Measurements from ENCODE around the gene RNPEPL1.
"Not testable (repeated sequence)": the region's sequence is repeated elsewhere in the genome, so short reads cannot be mapped to it uniquely, and the experiment has no call there.

RNPEPL1 gene, protein sequence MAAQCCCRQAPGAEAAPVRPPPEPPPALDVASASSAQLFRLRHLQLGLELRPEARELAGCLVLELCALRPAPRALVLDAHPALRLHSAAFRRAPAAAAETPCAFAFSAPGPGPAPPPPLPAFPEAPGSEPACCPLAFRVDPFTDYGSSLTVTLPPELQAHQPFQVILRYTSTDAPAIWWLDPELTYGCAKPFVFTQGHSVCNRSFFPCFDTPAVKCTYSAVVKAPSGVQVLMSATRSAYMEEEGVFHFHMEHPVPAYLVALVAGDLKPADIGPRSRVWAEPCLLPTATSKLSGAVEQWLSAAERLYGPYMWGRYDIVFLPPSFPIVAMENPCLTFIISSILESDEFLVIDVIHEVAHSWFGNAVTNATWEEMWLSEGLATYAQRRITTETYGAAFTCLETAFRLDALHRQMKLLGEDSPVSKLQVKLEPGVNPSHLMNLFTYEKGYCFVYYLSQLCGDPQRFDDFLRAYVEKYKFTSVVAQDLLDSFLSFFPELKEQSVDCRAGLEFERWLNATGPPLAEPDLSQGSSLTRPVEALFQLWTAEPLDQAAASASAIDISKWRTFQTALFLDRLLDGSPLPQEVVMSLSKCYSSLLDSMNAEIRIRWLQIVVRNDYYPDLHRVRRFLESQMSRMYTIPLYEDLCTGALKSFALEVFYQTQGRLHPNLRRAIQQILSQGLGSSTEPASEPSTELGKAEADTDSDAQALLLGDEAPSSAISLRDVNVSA

DNA sequence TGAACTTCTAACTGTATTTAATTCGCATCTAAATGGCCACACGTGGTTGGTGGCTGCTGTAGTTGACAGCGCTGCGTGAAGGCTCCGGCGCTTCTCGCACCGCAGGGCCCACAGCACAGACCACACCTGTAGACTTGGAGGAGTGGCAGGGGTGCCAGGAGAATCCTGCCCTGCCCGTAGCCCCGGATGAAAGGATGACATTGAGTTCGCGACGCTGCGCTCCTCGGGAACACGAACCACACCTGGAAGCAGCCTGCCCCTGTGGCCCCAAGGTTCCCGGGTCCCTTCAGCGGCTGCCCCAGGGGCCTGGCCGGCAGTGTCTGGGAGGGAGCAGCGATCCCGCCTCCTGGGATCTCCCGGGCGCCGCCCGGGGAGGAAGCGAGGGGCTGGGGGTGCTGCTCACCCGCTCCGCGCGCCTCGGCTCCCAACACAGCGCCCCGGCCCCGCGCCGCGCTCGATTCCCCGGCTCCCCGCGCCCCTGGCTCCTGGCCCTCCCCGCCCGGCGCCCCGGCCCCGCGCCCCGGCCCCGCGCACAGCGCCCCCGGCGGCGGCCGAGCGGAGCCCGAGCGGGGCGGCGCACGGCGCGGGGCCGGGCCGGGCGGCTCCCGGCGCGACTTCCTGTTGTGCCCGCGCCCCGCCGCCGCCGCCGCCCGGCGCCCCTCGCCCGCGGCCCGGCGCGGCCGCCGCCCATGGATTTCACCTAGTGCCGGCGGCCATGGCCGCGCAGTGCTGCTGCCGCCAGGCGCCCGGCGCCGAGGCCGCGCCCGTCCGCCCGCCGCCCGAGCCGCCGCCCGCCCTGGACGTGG, at the start of gene RNPEPL1:
Gene RNPEPL1, plus strand, starts transcription at position 613 of the 806 bp plus-strand sequence. Its CDS starts 103 bp downstream, at position 716.
- no peak for DNase-seq (ENCODE audit: low read depth)

DNA sequence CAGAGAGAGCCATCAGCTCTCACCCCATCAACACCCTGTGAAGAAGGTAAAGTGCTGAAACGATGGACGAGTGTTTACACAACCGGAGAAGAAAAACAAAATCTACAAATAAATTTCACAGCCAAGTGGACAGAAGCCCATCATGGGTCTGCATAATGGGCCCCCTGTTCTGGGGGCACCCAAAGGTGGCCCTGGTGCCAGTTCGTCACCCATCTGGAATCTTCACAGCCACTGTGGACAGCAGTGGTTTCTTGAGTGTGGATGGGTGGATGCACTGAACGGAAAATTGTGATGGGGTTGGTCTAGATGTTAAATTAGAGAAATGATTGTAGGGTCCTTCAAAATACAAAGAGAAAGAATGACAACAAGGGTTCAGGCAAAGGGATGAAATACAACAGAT, 49.3 kb upstream of the RNPEPL1 start:
- DNase-seq (ENCODE audit: low read depth), result no peak

DNA sequence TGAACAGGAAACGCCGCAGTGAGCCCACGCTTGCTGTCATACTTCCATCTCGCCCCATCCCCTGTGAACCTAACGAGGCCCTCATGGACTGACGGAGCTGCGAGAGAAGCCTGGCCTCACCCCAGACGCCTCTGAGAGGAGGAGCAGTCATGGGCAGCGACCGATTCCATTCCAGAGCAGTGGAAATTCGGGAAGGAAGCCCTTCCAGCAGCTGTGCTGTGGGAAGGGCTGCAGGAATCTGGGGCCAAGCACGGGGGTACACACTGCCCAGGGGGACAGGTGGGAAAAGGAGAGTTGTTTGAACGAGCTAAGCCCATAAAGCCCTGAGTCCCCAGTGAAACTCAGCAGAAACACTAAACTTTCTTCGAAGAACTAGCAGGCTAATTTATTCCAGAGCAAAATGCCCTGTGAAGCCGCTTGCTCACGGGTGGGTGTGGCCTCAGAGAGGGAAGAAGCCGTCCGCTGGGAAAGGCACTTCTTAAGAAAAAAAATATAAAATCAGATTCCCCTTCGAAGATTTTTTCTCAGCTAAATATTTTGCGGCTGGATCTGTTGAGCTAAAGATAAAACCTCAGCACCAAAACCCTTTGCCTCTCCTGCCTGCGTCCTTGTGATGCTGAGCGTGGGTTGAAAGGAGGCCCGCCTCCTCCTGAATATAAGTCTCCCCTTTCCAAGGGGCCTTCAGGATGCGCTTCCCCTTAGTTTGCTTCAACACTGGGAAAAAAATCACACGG, 48.7 kb upstream of the RNPEPL1 start:
- DNase-seq (ENCODE audit: low read depth), result no peak

DNA sequence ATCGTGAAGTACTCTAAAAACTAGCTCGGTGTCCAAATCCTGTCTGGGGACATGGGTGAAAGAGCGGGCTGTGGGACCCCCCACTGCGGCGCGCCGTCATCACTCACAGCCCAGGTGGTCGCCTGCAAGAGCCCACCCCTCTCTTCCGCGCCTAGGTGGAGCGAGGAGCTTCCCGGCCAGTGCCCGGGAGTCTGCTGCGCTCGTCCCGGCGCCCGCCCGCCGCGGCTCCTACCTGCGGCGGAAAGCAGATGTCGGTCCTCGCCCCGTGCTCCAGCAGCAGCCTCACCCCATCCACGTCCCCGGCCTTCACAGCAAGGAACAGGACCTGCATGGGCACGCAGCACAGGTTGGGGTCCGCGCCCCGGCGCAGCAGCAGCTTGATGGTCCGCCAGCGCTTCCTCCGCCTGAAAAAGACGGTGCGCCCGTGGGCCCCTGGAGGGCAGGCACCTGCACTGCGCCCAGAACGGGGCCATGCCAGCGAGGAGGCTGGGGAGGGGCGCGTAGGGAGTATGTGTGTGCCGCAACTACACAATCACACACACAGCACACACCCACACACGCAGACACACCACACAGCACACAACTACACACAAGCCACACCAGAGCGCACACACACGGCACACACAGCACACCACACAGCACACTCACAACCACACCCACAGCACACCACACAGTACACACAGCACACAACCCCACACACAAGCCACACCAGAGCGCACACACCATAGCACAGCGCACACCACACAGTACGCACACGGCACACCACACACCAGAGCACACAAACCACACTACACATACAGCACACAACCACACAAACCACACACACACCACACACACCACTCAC, 47.9 kb upstream of the RNPEPL1 start:
- DNase-seq (ENCODE audit: low read depth), result no peak

DNA sequence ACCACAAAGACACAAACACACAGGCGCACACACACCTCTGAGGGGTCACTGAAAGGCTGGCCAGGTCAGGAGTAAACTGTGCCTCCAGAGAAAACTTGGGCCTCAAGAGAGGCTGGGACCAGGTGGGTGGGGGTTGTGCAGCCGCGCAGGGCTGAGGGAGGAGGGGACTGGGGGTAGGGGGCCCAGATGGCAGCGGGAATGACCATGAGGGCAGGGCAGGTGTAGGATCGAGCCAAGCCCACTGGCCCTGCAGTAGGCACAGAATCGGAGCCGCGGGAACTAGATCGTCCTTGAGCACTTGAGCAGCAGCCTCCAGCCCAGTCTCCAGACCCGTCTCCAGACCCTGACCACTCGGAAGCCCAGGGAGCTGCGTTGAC, 47.3 kb upstream of the RNPEPL1 start:
- no peak for DNase-seq (ENCODE audit: low read depth)

DNA sequence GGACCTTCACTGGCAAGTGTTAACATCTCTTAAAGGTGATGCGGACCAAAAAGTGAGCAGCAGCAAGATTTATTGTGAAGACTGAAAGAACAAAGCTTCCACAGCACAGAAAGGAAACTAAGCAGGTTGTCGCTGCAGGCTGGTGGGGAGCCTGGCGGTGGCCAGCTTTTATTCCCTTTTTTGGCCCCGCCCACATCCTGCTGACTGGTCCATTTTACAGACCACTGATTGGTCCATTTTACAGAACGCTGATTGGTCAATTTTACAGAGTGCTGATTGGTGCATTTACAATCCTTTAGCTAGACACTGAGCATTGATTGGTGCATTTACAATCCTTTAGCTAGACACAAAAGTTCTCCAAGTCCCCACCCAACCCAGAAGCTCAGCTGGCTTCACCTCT, 46.4 kb upstream of the RNPEPL1 start:
- DNase-seq (ENCODE audit: low read depth), result not testable (repeated sequence)

DNA sequence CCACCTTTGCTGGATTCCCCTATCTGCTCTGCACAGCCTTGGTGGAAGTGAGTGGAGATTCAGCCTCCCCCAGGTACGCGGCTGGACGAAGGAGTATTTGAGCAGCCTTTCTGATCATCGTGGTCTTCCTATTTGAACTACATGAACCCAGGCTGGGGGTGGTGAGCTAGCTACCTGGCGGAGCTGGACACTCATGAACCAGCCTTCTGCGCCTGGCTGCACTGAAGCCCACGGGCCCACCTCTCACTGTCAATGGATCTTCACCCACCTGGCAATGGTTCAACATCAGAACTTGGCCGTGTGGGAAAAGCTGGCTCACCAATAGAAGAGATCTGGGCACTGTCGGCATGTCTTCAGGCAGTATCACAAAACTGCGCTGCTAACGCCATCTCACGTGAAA, 45.9 kb upstream of the RNPEPL1 start:
- DNase-seq (ENCODE audit: low read depth), result no peak

DNA sequence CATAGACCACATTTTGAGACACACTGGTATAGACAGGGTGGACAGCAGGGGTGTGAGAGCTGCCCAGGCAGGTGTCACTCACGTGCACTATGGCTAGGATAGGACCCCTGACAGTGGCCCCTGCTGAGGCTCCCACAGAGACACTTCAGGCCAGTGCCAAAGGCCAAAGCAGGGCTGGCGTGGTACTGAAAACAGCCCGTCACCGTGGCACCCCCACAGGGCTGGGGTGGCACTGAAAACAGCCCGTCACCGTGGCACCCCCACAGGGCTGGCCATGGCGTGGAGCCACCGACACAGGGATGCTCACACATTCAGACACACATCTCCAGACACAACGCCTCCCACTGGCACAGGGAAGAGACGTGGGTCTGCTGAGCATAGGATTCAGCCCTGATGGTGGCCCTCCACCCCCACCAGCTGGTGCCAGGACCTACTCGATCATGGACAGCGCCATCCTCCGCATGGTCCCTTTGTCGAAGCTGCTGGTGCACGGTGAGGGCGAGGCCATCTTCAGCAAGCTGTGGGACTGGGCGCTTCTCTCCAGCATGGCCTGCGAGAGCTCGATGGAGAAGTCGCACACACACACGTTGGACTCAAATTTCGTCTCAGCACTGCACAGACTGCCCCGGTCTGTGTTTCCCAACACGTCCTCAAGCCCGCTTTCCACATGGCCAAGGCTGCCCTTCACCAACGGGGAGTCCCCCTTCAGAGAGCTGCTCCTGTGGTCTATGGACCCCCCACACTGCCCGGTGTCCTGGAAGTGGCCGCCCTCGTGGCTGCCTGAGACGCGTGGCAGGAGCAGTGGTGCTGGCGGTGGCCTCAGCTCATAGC, 44.6 kb upstream of the RNPEPL1 start:
- DNase-seq (ENCODE audit: low read depth), result no peak

DNA sequence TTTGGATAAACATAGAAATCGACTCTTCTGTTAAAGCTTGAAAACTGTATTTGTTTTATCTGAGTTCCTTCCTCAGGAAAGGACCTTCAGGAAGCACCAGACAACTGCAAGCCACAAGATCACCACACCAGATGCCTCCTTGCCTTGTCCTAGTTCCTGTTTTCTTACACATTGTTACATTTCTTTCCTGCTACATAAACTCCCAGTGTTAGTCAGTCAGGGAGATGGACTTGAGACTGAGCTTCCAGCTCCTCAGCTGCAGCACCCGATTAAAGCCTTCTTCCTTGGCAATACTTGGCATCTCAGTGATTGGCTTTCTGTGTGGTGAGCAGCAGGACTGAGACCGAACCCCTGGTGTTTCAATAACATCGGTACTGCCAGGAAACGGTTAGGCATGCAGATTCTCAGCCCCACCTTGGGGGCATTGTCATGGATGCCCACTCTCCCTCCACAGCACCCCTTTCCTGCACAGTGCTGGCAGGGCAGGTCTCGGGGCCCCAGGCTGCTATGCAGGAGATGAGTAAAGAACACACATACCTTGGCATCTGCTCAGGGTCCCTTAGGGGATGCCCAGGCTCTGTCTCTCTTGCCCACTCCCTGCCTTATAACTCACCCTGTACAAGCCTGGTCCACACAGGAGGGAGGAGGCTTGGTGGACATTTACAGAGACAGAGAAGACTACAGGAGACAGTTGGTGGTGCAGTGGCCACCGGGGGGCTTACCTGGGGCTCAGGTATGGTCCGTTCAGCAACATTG, 43.1 kb upstream of the RNPEPL1 start:
- DNase-seq (ENCODE audit: low read depth), result no peak

DNA sequence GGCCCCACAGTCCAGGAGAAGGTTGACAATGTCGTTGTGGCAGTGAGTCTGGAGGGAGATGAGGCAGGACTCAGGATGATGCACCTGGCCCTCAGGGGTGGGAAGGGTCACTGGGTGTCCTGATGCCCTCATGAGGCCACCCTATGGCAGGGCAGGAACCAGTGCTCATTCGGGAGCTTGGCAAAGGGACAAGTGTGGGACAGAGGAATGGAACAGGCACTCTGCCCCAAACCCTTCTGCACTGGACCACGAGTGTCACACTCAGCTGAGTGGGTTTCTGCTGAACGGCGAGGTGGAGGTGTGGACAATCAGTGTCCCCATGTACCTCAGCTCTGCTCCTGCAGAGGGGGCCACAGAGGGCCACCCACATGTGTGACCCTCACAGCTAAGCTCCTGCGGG, 42.5 kb upstream of the RNPEPL1 start:
- DNase-seq (ENCODE audit: low read depth), result no peak

DNA sequence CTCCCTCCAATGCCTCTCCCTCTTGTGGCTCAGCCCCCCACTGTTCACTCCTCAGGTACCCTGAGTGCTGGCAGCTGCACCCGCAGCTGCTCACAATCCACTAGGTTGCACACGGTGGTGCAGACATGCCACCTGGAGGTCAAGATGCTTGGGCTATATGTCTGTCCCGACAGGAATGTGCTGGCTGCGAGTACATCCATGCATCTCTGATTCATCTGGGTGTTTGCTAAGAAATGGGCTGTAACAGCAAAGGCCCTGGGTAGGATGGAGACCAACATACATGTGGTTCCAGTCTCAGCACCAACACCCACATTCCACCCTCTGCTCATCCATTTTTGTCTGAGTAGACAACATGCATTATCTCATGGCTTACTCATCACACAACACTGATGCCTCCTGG, 41.8 kb upstream of the RNPEPL1 start:
- DNase-seq (ENCODE audit: low read depth), result no peak

DNA sequence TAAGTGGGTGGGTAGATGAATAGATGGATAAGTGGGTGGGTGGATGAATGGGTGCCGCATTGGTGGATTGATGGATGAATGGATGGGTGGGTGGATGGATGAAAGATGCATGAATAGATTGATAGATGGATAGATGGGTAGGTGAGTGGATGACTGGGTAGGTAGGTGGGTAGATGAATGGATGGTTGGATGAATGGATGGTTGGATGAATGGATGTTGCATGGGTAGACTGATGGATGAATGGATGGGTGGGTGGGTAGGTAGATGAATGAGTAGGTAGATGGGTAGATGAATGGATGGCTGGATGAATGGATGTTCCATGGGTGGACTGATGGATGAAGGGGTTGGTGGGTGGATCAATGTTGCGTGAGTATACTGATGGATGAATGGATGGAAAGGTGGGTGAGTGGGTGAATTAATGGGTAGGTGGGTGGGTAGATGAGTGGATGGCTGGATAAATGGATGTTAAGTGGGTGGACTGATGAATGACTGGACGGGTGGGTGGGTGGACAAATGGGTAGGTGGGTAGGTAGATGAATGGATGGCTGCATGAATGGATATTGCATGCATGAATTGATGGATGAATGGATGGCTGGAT, 41.0 kb upstream of the RNPEPL1 start:
- DNase-seq (ENCODE audit: low read depth), result no peak

DNA sequence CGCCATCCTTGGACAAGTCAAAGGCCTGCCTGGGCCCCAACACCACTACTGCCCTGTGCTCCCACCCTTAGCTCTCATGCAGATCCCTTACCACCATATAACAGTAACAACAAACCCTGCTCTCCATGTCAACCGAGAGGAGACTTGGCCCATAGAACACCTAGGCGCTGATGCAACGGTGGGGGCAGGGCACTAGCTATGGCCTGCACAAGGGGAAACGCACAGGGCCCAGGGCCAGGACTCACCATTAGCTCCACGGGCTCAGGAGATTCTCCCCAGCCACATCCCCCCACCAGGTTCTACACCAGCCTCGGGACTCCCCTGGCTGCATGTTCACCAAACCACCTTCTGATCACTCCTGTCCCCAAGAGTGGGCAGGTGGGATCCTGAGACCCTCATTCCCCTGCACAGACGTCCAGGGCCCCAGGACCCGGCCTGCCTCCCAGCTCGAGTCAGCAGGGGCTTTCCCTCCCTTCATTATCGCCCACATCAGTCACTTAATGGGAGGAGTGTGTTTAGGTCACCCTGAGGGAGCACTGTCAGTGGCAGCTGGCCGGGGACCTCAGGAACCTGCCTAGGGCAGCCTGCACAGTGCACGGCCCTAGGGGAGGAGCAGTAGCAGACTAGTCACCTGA, 39.8 kb upstream of the RNPEPL1 start:
- DNase-seq (ENCODE audit: low read depth), result no peak

DNA sequence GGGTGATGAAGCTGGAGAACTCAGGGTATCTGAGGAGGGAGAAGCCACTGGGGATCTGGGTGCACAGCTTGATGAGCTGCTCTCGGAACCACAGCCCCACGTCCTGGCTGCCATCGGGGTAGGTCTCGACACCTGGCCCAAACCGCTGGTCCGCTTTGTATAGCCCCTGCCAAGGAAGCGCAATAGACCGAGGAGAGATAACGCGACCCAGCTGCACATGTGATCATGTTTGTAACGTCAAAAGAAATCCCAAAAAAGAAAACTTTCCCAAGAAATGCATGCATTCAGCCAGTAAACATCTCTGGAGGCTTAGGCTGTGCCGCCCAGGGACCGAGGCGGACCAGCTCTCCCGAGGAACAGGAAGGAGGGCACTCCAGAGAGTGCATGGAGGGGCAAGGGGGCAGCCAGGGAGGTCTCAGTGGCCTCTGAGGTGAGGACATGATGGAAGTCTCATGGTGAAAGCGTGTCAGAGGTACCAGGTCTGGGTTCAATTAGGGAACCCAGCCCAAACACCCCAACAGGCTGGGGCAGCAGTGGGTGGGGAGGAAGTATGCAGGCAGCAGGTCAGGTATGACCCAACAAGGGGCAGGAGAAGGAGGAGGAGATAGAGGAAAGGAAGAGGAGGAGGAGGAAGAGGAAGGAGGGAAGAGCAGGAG, 38.8 kb upstream of the RNPEPL1 start:
- no peak for DNase-seq (ENCODE audit: low read depth)

DNA sequence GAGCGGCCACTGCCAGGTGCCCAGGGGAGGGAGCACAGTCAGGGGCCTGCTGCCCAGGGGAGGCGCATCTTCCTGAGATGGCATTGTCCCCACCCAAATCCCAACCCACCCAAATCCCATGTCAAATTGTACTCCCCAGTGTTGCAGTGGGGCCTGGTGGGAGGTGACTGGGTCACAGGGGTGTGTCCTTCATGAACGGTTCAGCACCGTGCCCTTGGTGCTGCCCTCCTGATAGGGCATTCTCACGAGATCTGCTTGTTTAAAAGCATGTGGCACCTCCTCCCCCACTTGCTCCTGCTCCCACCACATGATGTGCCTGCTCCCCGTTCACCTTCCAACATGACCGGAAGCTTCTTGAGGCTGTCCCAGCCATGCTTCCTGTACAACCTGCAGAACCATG, 38.1 kb upstream of the RNPEPL1 start:
- no peak for DNase-seq (ENCODE audit: low read depth)

DNA sequence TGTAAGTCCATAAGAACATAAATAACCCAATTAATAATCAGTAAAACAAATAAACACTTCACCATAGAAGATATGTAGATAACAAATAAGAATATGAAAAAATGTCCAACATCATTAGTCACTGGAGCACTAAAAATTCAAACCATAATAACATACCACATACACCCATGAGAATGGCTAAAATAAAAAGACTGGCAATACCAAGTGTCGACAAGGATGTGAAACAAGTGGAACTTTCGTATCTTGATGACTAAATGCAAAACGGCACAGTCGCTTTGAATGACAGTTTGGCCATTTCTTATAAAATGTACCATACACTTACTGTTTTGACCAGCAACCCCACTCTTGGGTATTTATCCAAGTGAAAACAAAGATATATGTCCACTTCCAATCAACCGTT, 37.2 kb upstream of the RNPEPL1 start:
- no peak for DNase-seq (ENCODE audit: low read depth)

DNA sequence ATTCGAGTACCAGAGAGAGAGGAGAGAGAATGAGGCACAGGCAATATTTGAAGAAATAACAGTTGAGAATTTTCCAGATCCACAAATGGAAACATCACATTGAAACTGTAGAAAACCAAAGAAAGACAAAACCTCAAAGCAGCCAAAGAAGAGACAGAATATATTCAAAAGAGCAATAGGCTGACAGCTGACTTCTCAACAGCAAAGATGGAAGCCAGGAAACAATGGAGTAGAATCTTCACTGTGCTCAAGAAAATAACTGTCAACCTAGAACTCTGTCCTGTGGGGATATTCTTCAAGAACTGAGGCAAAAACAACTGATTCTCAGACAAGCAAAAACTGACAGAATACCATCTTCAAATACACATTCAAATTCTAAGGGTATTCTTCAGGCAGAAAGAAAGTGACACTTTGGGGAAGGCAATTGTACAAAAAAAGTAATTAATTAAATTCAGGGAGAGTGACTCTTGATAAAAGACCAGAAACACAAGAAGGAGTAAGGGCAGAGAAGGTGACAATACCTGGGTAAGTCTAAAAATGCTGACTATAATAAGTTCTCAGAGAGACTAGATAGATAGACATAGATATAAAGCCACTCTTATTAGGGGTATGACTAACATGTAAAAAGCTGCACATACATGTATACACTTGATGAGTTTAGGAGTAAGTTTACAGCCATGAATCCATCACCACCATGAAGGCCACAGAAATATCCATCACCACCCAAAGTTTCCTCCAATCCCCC, 36.1 kb upstream of the RNPEPL1 start:
- DNase-seq (ENCODE audit: low read depth), result no peak
